Keratinocyte (primary cell): Measurements from ENCODE around the gene ADGRL3.

Source experiments
- CTCF ChIP-seq, 3 experiments: IDR thresholded peaks in 1 of 3; conservative IDR thresholded peaks in 1 of 3; optimal IDR thresholded peaks in 1 of 3; 2 replicates in 2 of 3; 3 replicates in 1 of 3; pipeline versions ENCODE3 to v1.5.1; 2011; ENCODE audit warnings: low read length in 3 of 3, mild to moderate bottlenecking in 3 of 3, moderate library complexity in 2 of 3, control low read depth in 1 of 3, inconsistent platforms in 1 of 3; ENCODE audit not compliant: insufficient read depth in 2 of 3; ENCODE audit errors: extremely low read depth in 1 of 3
- EZH2 ChIP-seq: IDR thresholded peaks from one replicate; pipeline ENCODE4 v1.6.1; 2012; ENCODE audit warnings: inconsistent platforms, mild to moderate bottlenecking, low read length, moderate library complexity

GRCh38 chr4:61921920-61922319 lies 721.8 kb downstream of the ADGRL3 start:
- TF ChIP-seq CTCF (optimal IDR thresholded peaks at IDR 0.05 in 1 of 3, IDR thresholded peaks at IDR 0.05 in 1 of 3, conservative IDR thresholded peaks at IDR 0.05 in 1 of 3; ENCODE audit: extremely low read depth in 1 of 3, insufficient read depth in 2 of 3, low read length in 3 of 3) = no peak
- no peak for TF ChIP-seq EZH2
